DMS53 treated with DMSO at 0.1 percent for 48 hours (cell line): ENCODE results near the gene PLEKHJ1.

Experiments
- DNase-seq: peaks from one replicate; lab custom pipeline; 2025; ENCODE audit not compliant: unreplicated experiment; lab: John Stamatoyannopoulos, UW

The PLEKHJ1 gene

DNA sequence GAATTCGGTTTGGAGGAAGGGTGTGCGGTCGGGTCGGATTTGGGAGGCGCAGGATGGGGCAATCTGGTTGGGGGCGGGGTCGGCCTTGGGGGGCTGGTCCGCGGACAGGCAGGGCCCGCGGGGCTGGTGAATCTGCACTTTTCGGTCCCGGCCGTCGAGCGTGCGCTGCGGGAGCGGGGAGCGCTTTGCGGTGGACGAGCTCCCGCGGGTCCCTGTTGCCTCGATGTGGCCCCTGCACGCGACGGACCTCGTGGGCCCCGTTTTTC lies 34.0 kb upstream of the PLEKHJ1 start:
- no peak for DNase-seq

DNA sequence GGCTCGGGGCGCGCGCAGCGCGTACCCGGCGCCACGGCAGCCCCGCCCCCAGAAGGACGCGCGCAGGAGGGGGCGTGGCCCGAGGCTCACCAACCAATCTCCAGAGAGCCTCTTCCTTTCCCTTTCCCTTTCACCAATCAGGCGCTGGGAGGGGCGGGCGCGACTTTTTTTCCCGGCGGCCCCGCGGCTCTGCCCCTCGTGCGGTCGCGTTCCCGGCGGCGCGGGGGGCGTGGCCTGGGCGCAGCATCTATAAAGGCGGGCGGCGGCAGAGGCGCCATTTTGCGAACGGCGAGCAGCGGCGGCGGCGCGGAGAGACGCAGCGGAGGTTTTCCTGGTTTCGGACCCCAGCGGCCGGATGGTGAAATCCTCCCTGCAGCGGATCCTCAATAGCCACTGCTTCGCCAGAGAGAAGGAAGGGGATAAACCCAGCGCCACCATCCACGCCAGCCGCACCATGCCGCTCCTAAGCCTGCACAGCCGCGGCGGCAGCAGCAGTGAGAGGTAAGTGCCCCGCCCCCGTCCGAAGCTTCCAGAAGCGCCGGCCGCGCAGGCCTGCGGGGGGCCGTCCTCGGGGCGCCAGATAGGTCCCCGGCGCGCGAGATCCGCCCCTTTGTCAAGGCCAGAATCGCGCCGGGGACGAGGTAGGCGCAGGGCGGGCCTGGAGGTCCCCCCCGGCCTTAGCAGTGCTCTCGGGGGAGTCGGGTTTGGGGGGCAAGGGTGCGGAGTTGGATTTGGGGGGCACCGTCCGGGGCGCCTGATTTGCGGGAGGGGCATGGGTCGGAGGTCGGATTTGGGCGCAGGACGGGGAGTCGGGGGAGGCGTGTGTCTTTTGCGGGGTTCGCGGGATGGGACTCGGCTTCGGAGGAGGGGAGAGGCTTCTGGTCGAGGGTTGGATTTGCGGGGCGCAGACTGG lies 33.4 kb upstream of the PLEKHJ1 start:
- DNase-seq = peak; percentile 73

DNA sequence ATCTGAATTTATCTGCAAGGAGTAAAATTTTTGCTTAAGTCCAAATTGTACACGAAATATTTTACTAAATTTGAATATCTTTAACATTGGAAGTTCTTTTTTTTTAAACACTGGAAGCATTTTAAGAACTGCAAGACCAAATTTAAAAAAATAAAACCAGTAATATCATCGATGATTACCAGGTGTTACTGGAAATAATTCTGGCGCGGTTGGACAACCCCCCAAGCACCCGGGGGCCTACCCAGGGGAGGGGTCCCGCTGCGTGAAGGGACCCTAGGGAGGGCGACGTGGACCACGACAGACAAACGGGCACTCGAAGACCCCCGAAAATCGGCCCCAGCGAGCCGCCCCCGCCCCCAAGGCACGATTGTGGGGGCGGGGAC lies 32.7 kb upstream of the PLEKHJ1 start:
- DNase-seq = no peak

DNA sequence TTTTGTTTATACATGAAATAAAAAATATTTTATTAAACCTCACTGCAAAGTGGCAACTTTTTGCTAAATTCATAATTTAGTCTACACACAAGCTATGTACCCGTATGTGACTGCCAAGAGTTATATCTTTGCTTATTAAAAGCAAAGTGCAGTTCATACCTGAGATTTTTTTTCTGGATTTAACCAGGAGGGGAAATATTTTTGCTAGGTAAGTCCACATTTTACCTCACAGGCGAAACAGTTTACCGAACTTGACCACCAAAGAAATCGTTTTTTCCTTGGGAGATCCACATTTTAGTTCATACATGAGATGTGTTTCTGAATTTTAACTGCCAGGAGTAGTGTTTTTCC lies 32.3 kb upstream of the PLEKHJ1 start:
- no peak for DNase-seq

DNA sequence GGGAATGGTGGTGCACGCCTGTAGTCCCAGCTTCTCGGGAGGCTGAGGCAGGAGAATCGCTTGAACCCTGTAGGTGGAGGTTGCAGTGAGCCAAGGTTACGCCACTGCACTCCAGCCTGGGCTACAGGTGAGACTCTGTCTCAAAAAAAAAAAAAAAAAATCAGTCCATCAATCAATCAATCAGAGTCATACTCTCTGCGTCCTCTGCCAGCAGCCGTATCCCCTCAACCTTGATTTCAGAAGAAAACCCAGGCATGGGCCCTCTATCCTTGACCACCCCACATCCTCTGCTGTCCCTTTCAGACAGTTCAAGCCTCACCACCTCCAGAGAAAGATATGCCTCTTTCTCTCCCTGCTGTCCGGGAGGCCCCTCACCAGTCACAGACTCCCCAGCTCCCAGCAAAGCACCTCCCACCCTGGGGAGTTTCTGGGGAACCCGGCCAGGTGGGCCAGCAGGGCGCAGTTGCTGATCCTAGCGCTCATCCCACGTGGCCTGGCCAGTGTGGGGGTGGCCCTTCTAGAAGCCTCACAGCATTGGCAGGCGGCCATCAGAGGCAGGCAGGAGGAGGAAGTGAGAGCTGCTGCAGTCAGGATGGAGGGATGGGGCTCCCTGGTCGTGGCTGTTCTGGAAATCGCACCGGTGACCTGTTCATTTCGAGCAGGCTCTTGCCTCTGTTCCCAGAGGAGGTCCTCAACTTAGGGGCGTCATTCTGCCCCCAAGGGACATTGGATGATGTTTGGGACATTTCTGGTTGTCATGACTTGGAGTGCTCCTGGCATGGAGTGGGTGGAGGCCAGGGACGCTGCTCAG lies 30.3 kb upstream of the PLEKHJ1 start:
- no peak for DNase-seq

DNA sequence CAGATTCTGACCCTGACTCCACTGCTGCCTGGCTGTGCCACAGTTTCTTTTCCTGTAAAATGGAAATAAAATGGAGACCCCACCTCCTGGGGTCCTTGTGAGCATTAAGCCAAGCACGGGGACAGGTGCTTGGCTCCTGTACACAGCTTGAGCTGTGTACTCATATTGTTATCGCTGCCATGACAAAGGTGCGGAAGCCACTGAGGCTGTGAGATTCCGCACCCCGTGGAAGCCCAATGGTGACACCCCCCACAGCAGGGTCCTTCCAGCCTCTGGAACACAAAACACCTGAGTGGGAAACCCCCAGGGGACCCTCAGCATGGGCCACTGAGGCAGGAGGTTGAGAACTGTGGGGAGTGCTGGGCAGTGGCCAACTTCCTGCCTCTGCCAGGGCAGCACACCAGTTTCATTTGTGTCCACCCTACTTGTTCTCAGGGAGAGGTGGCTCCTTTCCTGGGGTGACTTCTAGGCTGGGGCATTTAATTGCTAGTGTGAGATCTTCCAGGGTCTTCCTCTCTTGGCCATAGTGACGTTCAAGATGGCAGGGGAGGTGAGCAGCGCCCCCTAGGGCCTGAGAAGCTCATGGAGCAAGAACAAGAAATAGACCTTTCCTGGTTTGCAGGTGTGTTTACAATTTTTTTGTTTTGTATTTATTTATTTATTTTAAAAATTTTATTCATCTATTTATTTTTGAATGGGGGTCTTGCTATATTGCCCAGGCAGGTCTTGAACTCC lies 25.5 kb upstream of the PLEKHJ1 start:
- no peak for DNase-seq

DNA sequence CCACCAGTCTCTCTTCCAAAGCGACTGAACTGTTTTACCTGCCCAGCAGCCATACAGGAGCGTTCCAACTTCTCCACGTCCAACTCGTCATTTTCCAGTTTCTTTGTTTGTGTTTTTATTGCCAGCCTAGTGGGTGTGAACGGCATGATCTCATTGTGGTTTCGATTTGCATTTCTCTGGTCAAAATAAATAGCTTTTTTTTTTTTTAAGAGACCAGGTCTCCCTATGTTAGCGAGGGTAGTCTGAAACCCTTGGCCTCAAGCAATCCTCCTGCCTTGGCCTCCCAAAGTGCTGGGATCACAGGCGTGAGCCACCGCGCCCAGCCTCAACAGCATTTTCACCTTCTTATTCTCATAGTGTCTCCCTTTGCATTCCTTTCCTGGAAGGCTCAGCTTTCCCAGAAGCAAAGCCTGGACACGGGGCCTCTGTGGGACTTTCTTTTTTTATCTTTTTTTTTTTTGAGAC lies 24.2 kb upstream of the PLEKHJ1 start:
- DNase-seq = no peak

DNA sequence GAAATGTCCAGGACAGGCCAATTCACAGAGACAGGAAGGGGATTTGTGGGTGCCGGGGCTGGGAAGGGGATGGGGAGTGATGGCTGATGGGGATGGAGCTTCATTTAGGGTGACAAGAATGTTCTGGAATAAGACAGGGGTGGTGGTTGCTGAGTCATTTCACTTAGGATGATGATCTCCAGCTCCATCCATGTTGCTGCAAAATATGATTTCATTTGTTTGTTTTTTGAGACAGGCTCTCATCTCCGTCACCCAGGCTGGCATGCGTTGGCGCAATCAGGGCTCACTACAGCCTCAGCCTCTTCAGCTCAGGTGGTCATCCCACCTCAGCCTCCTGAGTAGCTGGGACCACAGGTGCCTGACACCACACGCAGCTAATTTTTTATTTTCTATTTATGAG lies 23.2 kb upstream of the PLEKHJ1 start:
- DNase-seq = peak; percentile 34

DNA sequence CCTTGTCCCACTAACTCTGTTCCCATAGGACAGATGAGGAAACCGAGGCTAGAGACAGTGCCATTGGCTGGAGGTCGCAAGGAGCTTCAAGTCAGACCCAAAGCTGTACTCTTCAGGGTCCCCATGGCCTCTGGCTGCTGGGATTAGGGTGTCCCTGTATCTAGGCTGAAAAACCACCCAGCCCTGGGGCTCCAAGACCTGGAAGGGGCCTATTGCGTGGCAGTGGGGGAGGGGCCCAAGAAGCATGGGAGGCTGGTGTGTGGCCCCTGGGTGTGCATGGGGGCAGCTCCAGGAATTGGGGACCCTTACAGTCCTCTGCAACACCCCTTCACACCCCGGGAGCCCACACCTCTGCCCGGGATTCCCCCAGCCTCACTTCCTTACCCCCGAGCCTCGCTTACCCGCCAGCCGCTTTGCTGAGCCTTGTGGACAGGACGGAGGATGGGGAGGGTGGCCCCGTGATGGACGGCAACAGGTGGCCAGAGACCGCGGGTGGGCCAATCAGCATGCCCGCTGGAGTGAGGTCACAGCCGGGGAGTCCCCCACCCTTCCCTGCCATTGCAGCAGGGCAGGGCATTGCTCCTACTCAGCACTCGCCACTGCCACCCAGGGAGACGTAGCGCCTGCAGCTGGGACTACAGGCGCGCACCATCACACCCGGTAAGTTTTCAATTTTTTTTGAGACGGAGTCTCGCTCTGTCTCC lies 20.0 kb upstream of the PLEKHJ1 start, which contains the start of gene JSRP1:
TSS of gene JSRP1 (minus strand) at position 436 of the 704 bp plus-strand sequence. CDS start 1,103 bp downstream, outside the sequence.
- no peak for DNase-seq

DNA sequence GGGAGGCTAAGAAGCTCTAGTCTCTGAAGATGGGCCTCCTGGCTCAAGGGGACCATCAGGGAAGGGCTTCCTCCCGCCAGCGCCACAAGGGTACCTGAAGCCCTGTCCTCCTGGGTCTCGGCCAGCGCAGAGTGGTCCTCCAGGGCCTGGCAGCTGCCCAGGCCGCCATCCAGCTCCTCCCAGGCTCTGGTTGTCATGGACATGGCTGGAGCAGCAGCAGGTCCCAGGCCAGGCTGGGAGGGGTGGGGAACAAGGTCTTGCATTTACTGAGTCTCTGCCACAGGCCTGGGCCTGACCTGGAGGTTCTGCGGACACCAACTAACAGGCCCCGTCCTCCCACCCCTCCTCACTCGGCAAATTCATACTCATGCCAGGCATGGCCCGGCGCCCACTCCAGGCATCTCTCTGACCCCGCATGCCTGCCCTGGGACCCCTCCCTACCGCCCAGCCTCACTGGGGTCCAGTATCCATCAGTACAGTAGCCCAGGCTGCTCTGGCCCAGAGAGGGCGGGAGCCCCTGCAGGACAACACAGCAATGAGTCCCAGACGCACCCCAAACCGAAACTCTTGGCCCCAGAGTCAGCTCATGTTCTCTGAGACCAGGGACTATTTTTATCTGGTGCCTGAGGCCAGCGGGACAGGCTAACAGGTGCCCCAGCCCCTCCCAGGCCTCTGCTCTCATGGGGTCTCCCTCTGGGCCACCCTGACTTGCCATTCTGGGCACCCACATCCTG lies 19.1 kb upstream of the PLEKHJ1 start:
- DNase-seq = no peak

DNA sequence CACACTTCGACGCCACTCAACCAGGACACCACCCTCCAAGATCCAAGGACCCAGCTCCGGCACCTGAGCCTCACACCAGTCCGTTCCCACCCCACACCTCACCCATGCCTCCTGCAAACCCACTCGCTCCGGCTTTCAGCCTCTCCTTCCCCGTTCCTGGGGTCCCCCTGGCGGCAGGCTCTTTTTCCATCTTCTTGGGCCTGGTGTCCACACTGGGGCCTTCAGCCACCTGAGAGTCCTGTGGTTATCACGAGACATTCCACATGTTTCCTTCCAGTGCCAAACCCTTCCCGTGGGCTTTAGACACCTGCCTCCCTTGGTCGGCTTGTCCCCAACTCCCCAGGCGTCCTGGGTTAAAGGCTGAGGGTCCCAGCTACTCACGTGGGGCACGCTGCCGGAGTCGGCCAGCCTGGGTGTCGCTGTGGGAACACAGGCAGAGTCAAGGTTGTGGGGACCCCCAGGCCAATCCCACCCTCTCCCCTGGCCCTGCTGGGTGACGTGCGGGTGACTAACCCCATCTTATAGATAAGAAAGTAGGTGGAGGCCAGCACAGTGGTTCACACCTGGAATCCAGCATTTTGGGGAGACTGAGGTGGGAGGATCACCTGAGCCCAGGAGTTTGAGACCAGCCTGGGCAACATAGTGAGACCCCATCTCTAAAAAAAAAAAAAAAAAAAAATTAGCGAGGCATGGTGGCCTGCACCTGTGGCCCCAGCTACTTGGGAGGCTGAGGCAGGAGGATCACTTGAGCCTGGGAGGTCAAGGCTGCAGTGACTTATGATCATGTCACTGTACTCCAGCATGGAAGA lies 18.1 kb upstream of the PLEKHJ1 start:
- no peak for DNase-seq

DNA sequence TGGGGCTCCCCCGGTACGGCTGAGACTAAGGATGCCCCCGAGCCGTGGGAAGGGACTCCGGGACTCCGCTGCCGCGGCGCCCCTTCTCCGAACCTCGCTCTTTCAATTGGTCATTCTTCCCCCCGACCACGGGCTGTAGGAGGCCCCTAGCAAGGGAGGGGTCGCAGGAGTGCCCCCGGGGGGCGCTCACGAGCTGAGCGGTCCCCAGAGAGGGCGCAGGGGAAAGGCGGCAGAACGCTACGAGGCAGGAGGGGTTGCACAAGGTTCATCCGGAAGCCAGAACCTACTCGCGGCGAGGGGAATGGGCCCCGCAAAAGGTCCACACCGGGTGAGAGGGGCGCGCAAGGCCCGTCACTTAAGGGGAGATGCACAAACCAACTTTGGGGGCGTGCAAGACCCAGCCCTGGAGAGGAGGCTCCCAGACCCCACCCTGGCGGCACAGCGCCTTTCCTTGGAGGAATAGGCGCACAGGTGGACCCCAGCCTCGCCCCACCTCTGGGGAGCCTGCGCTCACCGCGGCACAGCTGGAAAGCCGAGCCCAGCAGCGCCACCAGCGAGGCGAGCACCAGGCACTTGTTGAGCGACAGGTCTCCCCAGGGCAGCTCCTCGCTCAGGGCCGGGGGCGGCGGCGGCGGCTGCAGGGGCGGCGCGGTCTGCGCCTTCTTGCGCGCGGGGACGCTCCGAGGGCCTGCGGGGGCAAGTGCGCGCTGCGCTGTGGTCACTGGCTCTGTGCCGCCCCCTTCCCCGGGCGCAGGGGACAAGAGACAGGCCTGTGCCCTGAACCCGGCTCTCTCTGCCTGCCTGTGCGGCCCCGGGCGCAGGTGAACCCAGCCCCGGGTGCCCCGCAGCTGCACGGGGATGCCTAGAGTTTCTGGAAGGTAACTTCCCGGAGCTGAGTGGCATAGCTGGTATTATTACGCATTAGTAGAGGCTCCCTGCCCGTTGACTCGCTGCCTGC lies 17.3 kb upstream of the PLEKHJ1 start:
- no peak for DNase-seq

DNA sequence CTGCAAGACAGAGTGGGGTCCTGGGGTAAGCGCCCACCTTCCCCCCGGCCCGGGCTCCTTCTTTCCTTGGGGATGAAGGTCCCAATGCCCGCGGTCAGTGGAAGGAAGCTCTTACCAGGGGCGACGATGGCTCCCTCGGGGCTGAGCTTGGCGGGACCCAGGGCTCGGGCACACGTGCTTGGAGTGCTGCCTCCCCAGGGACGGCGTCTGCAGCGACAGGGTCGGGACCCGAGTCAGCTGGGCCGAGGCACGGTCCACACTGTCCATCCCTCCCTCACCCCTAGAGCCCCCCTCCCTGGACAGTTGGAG lies 16.6 kb upstream of the PLEKHJ1 start:
- DNase-seq = no peak

DNA sequence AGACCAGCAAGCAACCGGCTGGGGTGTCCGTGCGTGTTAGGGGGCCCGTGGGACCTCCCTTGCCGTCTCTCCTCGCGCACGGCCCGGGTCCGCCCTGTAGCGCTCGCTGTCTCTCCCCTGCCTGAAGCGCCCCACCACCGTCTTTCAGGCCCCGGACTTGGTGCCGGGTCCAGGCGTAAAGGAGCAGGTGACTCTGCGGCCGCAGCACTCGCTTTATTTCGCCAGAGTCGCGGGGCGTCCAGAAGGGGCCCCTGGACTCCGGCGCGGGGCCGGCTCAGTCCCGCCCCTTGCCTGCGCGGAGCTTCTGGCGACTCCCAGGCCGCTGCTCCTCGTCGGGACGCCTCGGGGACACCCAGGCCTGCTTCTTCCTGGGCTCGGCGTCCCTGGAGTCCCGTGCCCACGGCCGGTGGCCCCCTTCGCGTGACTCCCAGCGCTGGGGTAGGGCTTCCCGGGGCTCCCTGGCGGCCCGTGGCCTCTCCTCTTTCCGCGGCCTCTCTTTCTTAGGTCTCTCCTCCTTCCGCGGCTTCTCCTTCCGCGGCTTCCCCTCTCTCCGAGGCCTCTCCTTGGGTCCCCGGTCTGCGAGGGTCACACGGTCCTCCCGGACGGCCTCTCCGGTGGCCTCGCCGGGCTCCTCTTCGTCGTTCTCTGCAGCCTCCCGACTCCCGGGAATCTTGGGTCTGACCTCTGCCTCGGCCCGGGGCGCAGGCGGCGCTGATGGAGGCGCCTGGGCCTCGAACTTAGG lies 16.1 kb upstream of the PLEKHJ1 start:
- no peak for DNase-seq

DNA sequence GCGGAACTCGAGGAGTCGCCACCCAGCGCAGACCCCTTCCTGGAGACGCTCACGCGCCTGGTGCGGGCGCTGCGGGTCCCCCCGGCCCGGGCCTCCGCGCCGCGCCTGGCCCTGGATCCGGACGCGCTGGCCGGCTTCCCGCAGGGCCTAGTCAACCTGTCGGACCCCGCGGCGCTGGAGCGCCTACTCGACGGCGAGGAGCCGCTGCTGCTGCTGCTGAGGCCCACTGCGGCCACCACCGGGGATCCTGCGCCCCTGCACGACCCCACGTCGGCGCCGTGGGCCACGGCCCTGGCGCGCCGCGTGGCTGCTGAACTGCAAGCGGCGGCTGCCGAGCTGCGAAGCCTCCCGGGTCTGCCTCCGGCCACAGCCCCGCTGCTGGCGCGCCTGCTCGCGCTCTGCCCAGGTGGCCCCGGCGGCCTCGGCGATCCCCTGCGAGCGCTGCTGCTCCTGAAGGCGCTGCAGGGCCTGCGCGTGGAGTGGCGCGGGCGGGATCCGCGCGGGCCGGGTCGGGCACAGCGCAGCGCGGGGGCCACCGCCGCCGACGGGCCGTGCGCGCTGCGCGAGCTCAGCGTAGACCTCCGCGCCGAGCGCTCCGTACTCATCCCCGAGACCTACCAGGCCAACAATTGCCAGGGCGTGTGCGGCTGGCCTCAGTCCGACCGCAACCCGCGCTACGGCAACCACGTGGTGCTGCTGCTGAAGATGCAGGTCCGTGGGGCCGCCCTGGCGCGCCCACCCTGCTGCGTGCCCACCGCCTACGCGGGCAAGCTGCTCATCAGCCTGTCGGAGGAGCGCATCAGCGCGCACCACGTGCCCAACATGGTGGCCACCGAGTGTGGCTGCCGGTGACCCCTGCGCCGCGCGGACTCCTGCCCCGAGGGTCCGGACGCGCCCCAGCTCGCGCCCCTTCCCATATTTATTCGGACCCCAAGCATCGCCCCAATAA lies 15.3 kb upstream of the PLEKHJ1 start:
- DNase-seq = no peak

DNA sequence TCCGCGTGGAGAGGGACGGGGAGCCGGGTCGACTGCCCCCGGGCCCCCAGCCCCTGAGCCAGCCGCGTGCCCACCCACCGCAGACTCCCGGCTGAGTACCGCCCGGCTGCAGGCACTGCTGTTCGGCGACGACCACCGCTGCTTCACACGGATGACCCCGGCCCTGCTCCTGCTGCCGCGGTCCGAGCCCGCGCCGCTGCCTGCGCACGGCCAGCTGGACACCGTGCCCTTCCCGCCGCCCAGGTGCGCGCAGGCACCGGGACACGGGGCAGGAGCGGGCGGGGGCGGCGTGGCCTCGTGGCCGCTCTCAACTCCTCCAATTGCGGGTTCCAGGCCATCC lies 14.6 kb upstream of the PLEKHJ1 start:
- DNase-seq = no peak
